SK-N-SH treated with all-trans-retinoic acid at 6 μM for 48 hours (cell line): ENCODE results near the gene LSAMP.

ENCODE experiments used
- ATAC-seq: fragments of 200-7000 bp; cut with Tn5 transposase; 3 replicates; pipeline ENCODE4 v1.9.1; 2020; ENCODE audit warnings: mild to moderate bottlenecking, moderate library complexity
- BACH2 ChIP-seq: fragments of 250-450 bp; sonication (Bioruptor Pico); IDR thresholded peaks from 2 replicates; pipeline ENCODE4 v1.9.0; 2021; ENCODE audit warnings: mild to moderate bottlenecking, borderline replicate concordance
- CSDC2 ChIP-seq: fragments of 250-450 bp; sonication (Bioruptor Pico); IDR thresholded peaks from 2 replicates; pipeline ENCODE4 v1.5.0; 2020; ENCODE audit warnings: mild to moderate bottlenecking, moderate library complexity
- ESRRG ChIP-seq: fragments of 250-450 bp; sonication (Bioruptor Pico); IDR thresholded peaks from 2 replicates; pipeline ENCODE4 v1.6.1; 2021; ENCODE audit warnings: mild to moderate bottlenecking
- GLIS3 ChIP-seq: fragments of 250-450 bp; sonication (Bioruptor Pico); IDR thresholded peaks from 2 replicates; pipeline ENCODE4 v1.5.0; 2020; ENCODE audit warnings: mild to moderate bottlenecking, moderate library complexity
- ISL1 ChIP-seq: fragments of 250-450 bp; sonication (Bioruptor Pico); IDR thresholded peaks from 2 replicates; pipeline ENCODE4 v2.1.2; 2022; ENCODE audit warnings: mild to moderate bottlenecking, moderate library complexity
- OSR1 ChIP-seq: fragments of 250-450 bp; sonication (Bioruptor Pico); IDR thresholded peaks from 2 replicates; pipeline ENCODE4 v1.8.0; 2022; ENCODE audit warnings: moderate library complexity, mild to moderate bottlenecking, inconsistent platforms
- PPARA ChIP-seq: fragments of 250-450 bp; sonication (Bioruptor Pico); IDR thresholded peaks from 2 replicates; pipeline ENCODE4 v1.5.0; 2020; ENCODE audit warnings: mild to moderate bottlenecking, borderline replicate concordance
- RARB ChIP-seq: fragments of 250-450 bp; sonication (Bioruptor Pico); IDR thresholded peaks from 2 replicates; pipeline ENCODE4 v1.8.0; 2021; ENCODE audit warnings: mild to moderate bottlenecking, moderate library complexity
- TCF4 ChIP-seq: fragments of 250-450 bp; sonication (Bioruptor Pico); IDR thresholded peaks from 2 replicates; pipeline ENCODE4 v1.8.0; 2021; ENCODE audit warnings: mild to moderate bottlenecking, moderate library complexity, borderline replicate concordance
- TOX ChIP-seq: fragments of 250-450 bp; sonication (Bioruptor Pico); IDR thresholded peaks from 2 replicates; pipeline ENCODE4 v1.8.0; 2021; ENCODE audit warnings: mild to moderate bottlenecking, moderate library complexity, borderline replicate concordance
- ZC3H10 ChIP-seq: fragments of 250-450 bp; sonication (Bioruptor Pico); IDR thresholded peaks from 2 replicates; pipeline ENCODE4 v1.5.1; 2021; ENCODE audit warnings: mild to moderate bottlenecking, moderate library complexity
- ZFP3 ChIP-seq: fragments of 250-450 bp; sonication (Bioruptor Pico); IDR thresholded peaks from 2 replicates; pipeline ENCODE4 v1.5.0; 2020; ENCODE audit warnings: mild to moderate bottlenecking, moderate library complexity
- ZFP30 ChIP-seq: fragments of 450-650 bp; formaldehyde crosslinking; IDR thresholded peaks from 2 replicates; pipeline ENCODE4 v1.5.0; 2022; ENCODE audit warnings: mild to moderate bottlenecking, moderate library complexity
- ZNF565 ChIP-seq: fragments of 450-650 bp; formaldehyde crosslinking; conservative IDR thresholded peaks from 2 replicates; pipeline ENCODE4 v1.5.0; 2020; ENCODE audit warnings: low read depth, mild to moderate bottlenecking, moderate library complexity
- ZNF70 ChIP-seq: fragments of 450-650 bp; formaldehyde crosslinking; IDR thresholded peaks from 2 replicates; pipeline ENCODE4 v1.5.0; 2020; ENCODE audit warnings: mild to moderate bottlenecking, moderate library complexity
- ZNF8 ChIP-seq: fragments of 450-650 bp; formaldehyde crosslinking; IDR thresholded peaks from 2 replicates; pipeline ENCODE4 v1.5.0; 2020; ENCODE audit warnings: mild to moderate bottlenecking, moderate library complexity
- TF ChIP-seq, protein P1 (sequence below): fragments of 250-450 bp; sonication (Bioruptor Pico); IDR thresholded peaks from 2 replicates; pipeline ENCODE4 v1.8.0; 2020; ENCODE audit warnings: mild to moderate bottlenecking, moderate library complexity, borderline replicate concordance
- TF ChIP-seq, protein P2 (sequence below): fragments of 250-450 bp; sonication (Bioruptor Pico); IDR thresholded peaks from 2 replicates; pipeline ENCODE4 v1.5.1; 2020; ENCODE audit warnings: low read depth, mild to moderate bottlenecking, moderate library complexity
- TF ChIP-seq, protein P3 (sequence below): fragments of 250-450 bp; sonication (Bioruptor Pico); IDR thresholded peaks from 2 replicates; pipeline ENCODE4 v1.5.0; 2020; ENCODE audit warnings: mild to moderate bottlenecking, moderate library complexity
- TF ChIP-seq, protein P4 (sequence below): fragments of 250-450 bp; sonication (Bioruptor Pico); IDR thresholded peaks from 2 replicates; pipeline ENCODE4 v1.8.0; 2021; ENCODE audit warnings: low read depth, mild to moderate bottlenecking, moderate library complexity, borderline replicate concordance
- TF ChIP-seq, protein P5 (sequence below): fragments of 250-450 bp; sonication (Bioruptor Pico); IDR thresholded peaks from 2 replicates; pipeline ENCODE4 v1.5.1; 2021; ENCODE audit warnings: mild to moderate bottlenecking, moderate library complexity

The LSAMP gene

DNA sequence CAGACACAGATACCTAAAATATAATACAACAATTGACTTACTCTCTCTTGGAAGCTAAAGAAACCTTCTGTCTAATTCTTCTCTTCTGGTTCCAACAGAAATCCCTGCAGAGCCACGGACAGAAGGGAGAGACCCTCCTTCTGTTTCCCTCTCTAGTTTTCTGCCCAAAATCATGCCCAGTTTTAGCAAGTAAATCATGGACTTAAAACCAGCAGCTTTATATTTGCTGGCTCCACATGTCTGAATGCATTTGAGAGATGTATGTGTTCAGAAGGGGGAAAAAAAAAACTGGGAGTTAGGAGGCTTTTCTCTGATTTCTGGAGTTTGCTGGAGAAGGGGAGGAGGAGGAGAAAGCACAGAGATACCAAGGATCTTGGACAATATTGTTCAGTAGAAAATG lies 147.1 kb downstream of the LSAMP start:
- TF ChIP-seq ZNF8 (no peak), BACH2 (CRISPR knock-in tag) (no peak), RARB (CRISPR knock-in tag) (no peak), ISL1 (no peak), CSDC2 (CRISPR knock-in tag) (no peak), ZFP30 (CRISPR knock-in tag) (no peak), TOX (CRISPR knock-in tag) (no peak), ZC3H10 (CRISPR knock-in tag) (no peak), ZNF70 (CRISPR knock-in tag) (no peak)
- TF ChIP-seq, protein P1, sequence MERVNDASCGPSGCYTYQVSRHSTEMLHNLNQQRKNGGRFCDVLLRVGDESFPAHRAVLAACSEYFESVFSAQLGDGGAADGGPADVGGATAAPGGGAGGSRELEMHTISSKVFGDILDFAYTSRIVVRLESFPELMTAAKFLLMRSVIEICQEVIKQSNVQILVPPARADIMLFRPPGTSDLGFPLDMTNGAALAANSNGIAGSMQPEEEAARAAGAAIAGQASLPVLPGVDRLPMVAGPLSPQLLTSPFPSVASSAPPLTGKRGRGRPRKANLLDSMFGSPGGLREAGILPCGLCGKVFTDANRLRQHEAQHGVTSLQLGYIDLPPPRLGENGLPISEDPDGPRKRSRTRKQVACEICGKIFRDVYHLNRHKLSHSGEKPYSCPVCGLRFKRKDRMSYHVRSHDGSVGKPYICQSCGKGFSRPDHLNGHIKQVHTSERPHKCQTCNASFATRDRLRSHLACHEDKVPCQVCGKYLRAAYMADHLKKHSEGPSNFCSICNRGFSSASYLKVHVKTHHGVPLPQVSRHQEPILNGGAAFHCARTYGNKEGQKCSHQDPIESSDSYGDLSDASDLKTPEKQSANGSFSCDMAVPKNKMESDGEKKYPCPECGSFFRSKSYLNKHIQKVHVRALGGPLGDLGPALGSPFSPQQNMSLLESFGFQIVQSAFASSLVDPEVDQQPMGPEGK (CRISPR knock-in tag) = no peak

DNA sequence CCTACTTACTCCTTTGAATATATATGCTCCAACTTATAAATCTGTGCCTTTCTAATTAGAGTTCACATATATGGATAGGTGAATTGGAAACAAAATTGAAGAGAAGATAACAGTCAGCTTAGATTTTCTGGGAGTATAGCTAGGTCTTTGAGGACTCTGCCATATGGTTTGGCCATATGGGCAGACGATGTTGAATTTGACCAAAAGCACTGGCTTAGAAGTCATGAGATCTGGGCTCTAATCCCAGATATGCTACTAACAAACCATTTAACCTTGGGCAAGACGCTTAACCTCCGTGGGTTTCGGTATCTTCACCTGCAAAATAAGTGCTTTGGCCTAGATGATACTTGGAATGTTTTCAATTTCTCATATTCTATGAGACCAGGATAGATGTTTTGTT lies 154.1 kb downstream of the LSAMP start:
- no peak for ATAC-seq

More for the DNA sequence above, 147.1 kb downstream of the LSAMP start:
- ATAC-seq = no peak

More for the DNA sequence above, 154.1 kb downstream of the LSAMP start:
- TF ChIP-seq ZFP30 (CRISPR knock-in tag) (no peak), ZFP3 (CRISPR knock-in tag) (no peak), OSR1 (CRISPR knock-in tag) (no peak), ZNF70 (CRISPR knock-in tag) (no peak), PPARA (CRISPR knock-in tag) (no peak), GLIS3 (CRISPR knock-in tag) (no peak), ZNF565 (CRISPR knock-in tag) (no peak), ISL1 (no peak), ESRRG (CRISPR knock-in tag) (no peak), BACH2 (CRISPR knock-in tag) (no peak), ZC3H10 (CRISPR knock-in tag) (no peak), TOX (CRISPR knock-in tag) (no peak), TCF4 (CRISPR knock-in tag) (no peak), RARB (CRISPR knock-in tag) (no peak)
- TF ChIP-seq, protein P2, sequence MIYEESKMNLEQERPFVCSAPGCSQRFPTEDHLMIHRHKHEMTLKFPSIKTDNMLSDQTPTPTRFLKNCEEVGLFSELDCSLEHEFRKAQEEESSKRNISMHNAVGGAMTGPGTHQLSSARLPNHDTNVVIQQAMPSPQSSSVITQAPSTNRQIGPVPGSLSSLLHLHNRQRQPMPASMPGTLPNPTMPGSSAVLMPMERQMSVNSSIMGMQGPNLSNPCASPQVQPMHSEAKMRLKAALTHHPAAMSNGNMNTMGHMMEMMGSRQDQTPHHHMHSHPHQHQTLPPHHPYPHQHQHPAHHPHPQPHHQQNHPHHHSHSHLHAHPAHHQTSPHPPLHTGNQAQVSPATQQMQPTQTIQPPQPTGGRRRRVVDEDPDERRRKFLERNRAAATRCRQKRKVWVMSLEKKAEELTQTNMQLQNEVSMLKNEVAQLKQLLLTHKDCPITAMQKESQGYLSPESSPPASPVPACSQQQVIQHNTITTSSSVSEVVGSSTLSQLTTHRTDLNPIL (CRISPR knock-in tag) = no peak
- TF ChIP-seq, protein P1 (CRISPR knock-in tag) = no peak
- TF ChIP-seq, protein P3, sequence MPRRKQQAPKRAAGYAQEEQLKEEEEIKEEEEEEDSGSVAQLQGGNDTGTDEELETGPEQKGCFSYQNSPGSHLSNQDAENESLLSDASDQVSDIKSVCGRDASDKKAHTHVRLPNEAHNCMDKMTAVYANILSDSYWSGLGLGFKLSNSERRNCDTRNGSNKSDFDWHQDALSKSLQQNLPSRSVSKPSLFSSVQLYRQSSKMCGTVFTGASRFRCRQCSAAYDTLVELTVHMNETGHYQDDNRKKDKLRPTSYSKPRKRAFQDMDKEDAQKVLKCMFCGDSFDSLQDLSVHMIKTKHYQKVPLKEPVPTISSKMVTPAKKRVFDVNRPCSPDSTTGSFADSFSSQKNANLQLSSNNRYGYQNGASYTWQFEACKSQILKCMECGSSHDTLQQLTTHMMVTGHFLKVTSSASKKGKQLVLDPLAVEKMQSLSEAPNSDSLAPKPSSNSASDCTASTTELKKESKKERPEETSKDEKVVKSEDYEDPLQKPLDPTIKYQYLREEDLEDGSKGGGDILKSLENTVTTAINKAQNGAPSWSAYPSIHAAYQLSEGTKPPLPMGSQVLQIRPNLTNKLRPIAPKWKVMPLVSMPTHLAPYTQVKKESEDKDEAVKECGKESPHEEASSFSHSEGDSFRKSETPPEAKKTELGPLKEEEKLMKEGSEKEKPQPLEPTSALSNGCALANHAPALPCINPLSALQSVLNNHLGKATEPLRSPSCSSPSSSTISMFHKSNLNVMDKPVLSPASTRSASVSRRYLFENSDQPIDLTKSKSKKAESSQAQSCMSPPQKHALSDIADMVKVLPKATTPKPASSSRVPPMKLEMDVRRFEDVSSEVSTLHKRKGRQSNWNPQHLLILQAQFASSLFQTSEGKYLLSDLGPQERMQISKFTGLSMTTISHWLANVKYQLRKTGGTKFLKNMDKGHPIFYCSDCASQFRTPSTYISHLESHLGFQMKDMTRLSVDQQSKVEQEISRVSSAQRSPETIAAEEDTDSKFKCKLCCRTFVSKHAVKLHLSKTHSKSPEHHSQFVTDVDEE (CRISPR knock-in tag) = no peak
- TF ChIP-seq, protein P4, sequence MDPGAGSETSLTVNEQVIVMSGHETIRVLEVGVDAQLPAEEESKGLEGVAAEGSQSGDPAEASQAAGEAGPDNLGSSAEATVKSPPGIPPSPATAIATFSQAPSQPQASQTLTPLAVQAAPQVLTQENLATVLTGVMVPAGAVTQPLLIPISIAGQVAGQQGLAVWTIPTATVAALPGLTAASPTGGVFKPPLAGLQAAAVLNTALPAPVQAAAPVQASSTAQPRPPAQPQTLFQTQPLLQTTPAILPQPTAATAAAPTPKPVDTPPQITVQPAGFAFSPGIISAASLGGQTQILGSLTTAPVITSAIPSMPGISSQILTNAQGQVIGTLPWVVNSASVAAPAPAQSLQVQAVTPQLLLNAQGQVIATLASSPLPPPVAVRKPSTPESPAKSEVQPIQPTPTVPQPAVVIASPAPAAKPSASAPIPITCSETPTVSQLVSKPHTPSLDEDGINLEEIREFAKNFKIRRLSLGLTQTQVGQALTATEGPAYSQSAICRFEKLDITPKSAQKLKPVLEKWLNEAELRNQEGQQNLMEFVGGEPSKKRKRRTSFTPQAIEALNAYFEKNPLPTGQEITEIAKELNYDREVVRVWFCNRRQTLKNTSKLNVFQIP (CRISPR knock-in tag) = no peak
- TF ChIP-seq, protein P5, sequence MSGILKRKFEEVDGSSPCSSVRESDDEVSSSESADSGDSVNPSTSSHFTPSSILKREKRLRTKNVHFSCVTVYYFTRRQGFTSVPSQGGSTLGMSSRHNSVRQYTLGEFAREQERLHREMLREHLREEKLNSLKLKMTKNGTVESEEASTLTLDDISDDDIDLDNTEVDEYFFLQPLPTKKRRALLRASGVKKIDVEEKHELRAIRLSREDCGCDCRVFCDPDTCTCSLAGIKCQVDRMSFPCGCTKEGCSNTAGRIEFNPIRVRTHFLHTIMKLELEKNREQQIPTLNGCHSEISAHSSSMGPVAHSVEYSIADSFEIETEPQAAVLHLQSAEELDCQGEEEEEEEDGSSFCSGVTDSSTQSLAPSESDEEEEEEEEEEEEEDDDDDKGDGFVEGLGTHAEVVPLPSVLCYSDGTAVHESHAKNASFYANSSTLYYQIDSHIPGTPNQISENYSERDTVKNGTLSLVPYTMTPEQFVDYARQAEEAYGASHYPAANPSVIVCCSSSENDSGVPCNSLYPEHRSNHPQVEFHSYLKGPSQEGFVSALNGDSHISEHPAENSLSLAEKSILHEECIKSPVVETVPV (CRISPR knock-in tag) = no peak
